ENCODE results near the gene SMAD7.

SMAD7 gene

GRCh38 chr18:48929212-48929612 is 21.6 kb downstream of the SMAD7 start:
- DNase-seq = no peak

GRCh38 chr18:48928787-48929186 is 22.0 kb downstream of the SMAD7 start:
- peak; percentile 59 for DNase-seq

GRCh38 chr18:48927286-48928080 is 23.3 kb downstream of the SMAD7 start:
- no peak for DNase-seq

GRCh38 chr18:48926420-48926857 is 24.3 kb downstream of the SMAD7 start:
- DNase-seq = no peak

- no peak for DNase-seq
Measured at GRCh38 chr18:48925491-48925780, 25.3 kb downstream of the SMAD7 start.

- no peak for DNase-seq
Measured at GRCh38 chr18:48924630-48925490, 25.9 kb downstream of the SMAD7 start.

GRCh38 chr18:48923746-48924629 is 26.8 kb downstream of the SMAD7 start:
- no peak for DNase-seq

- DNase-seq = no peak
Measured at GRCh38 chr18:48922801-48923730, 27.7 kb downstream of the SMAD7 start.

GRCh38 chr18:48922226-48922800 is 28.5 kb downstream of the SMAD7 start:
- DNase-seq = no peak

- no peak for DNase-seq
Measured at GRCh38 chr18:48921305-48922225, 29.2 kb downstream of the SMAD7 start.

GRCh38 chr18:48920408-48921038 is 30.2 kb downstream of the SMAD7 start:
- no peak for DNase-seq

- DNase-seq = no peak
Measured at GRCh38 chr18:48919547-48919946, 31.2 kb downstream of the SMAD7 start.

- DNase-seq = no peak
Measured at GRCh38 chr18:48918660-48919456, 31.9 kb downstream of the SMAD7 start.

- DNase-seq = no peak
Measured at GRCh38 chr18:48917579-48918517, 32.9 kb downstream of the SMAD7 start.

GRCh38 chr18:48915626-48916425 is 34.9 kb downstream of the SMAD7 start:
- no peak for DNase-seq

GRCh38 chr18:48914581-48915251 is 36.0 kb downstream of the SMAD7 start:
- DNase-seq = no peak

Measured in activated naive CD4-positive, alpha-beta T cell treated with anti-CD3 and anti-CD28 coated beads, Interleukin-2, amount 50 U/mL, for 16 hours (primary cell).